AG04449 (cell line): ENCODE results near the gene NPFF.

Experiments used
- CTCF ChIA-PET: fragments of 350-600 bp; formaldehyde crosslinking; extraction: SDS; loops from one replicate; lab custom pipeline; 2021; ENCODE audit warnings: antibody characterized with exemption; lab: Yijun Ruan, JAX
- POLR2A ChIA-PET: fragments of 400-600, 350-600 bp; formaldehyde crosslinking; extraction: SDS; loops from one replicate; lab custom pipeline; 2020; ENCODE audit warnings: antibody characterized with exemption, inconsistent platforms; lab: Yijun Ruan, JAX
- DNase-seq: peaks from one replicate; pipeline ENCODE4 v3.0.0-alpha.2; 2010; ENCODE audit warnings: low read depth, low spot score
- H3K4me3 ChIP-seq: 2 replicates; pipeline ENCODE4 v1.5.1; 2011; ENCODE audit warnings: low read depth, mild to moderate bottlenecking, control low read depth, low read length
- TF ChIP-seq, protein P1 (sequence below): IDR thresholded peaks from one replicate; pipeline ENCODE4 v1.5.1; 2011; ENCODE audit warnings: mild to moderate bottlenecking, moderate library complexity, low read length, control low read depth, inconsistent platforms; ENCODE audit not compliant: insufficient read depth; ENCODE audit errors: missing control alignments

Gene NPFF

DNA sequence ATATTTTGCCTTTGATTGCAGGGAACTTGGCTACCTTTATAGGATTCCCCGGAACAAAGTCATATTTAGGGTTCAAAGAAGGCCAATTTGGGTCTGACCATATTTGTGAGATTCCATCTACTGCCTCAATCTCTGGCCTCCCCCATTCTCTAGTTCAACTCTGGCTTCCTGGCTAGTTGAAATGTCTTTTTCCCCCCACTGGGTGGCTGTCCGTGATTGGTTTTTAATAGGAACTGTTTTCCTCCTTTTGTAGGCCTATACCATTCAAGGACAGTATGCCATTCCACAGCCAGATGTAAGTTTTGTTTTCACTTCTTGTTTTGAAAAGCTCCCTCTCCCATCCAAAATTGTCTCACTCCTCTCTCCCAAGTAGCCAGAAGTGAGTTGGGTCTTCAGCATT, 41.6 kb downstream of the NPFF start:
- ChIA-PET CTCF (interaction anchor here (0.8 to 3.2 kb wide), 5 partner anchors 10 to 113 kb away, joined by 3 to 19 read pairs (median 4); no protein-coding TSS in a partner anchor), POLR2A (no interaction called here)
- TF ChIP-seq, protein P1, sequence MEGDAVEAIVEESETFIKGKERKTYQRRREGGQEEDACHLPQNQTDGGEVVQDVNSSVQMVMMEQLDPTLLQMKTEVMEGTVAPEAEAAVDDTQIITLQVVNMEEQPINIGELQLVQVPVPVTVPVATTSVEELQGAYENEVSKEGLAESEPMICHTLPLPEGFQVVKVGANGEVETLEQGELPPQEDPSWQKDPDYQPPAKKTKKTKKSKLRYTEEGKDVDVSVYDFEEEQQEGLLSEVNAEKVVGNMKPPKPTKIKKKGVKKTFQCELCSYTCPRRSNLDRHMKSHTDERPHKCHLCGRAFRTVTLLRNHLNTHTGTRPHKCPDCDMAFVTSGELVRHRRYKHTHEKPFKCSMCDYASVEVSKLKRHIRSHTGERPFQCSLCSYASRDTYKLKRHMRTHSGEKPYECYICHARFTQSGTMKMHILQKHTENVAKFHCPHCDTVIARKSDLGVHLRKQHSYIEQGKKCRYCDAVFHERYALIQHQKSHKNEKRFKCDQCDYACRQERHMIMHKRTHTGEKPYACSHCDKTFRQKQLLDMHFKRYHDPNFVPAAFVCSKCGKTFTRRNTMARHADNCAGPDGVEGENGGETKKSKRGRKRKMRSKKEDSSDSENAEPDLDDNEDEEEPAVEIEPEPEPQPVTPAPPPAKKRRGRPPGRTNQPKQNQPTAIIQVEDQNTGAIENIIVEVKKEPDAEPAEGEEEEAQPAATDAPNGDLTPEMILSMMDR, result no peak
- no peak overlapping the region for H3K4me3 ChIP-seq
- no peak for DNase-seq

DNA sequence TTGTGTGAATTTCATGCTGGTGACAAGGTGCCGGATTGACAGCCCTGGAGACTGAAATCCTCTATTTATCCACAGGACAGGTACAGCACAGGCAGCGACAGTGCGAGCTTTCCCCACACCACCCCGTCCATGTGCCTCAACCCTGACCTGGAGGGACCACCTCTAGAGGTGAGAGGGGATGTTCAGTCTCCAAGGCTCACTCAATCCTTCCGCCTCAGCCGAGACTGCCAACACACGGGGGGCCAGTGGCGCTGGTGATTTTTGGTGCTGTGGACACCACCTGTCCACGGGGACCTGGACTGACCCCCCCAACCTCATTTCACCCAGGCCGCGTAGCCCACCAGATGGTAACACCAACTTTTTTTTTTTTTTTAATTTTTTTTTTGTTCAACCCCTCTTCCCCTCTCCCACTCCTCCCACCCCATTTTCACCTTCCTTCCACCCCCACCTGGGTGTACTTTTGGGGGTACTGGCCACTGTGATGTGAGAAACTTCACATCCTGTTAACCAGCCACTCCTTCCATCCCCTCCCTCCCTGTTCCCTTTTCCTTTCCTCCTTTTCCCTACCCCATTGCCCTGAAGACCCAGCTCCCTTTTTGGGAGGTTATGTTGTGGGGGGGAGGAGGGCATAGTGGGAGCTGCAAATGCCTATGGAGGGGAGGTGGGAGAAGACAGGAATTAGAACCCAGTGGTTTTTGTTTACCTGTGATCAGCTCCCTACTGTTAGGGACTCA, 42.4 kb downstream of the NPFF start:
- CTCF ChIA-PET, result interaction anchor here (0.9 to 3.2 kb wide), 8 partner anchors 10 to 112 kb away, joined by 3 to 19 read pairs (median 5); no protein-coding TSS in a partner anchor

DNA sequence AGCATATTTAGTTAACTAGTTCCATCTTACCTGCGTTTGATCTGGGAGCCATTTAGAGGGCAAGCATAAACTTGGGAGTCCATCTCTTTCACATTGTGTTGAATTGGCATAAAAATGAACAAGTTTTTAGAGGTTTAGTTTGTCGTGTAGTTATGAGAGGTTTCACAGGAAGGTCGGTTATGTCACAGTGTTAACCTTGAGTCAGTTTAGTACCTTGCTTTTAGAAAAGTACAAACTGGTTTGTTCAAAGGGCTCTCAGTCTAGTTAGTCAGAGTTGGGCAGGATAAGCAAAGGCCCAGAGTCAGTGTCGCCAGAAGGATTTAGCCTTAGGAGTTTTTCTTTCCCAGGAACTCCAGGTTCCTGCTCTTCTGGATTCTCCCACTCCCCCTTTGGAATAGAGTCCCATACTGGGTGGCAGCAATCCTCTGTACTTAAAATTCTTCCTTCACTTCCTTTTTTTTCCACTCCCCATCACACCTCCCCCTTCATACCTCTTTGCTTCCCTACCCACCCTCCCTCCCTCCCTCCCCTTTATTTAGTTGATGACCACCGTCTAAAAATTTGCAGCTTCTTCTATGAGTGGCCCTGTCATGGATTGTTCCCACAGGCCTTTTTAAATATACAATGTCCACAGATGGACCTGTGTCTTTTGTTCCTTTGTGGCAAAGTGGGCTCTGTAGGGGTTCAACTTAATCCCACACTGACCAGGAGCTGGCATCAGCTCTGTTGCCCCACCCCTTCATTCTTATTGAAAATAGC, 43.3 kb downstream of the NPFF start:
- CTCF ChIA-PET, result interaction anchor here (0.7 to 3.2 kb wide), 6 partner anchors 9 to 111 kb away, joined by 3 to 19 read pairs (median 5); no protein-coding TSS in a partner anchor
- no peak for DNase-seq
- H3K4me3 ChIP-seq, result no peak overlapping the region
- POLR2A ChIA-PET, result interaction anchor here (1.3 kb wide), 2 partner anchors 10 to 18 kb away, joined by 4 read pairs; no protein-coding TSS in a partner anchor
- TF ChIP-seq, protein P1, result no peak

More for the DNA sequence above, 42.4 kb downstream of the NPFF start:
- POLR2A ChIA-PET, result interaction anchor here (1.3 kb wide), 2 partner anchors 11 to 17 kb away, joined by 4 read pairs; no protein-coding TSS in a partner anchor
- DNase-seq, result no peak
- H3K4me3 ChIP-seq, result no peak overlapping the region
- TF ChIP-seq, protein P1, result no peak

DNA sequence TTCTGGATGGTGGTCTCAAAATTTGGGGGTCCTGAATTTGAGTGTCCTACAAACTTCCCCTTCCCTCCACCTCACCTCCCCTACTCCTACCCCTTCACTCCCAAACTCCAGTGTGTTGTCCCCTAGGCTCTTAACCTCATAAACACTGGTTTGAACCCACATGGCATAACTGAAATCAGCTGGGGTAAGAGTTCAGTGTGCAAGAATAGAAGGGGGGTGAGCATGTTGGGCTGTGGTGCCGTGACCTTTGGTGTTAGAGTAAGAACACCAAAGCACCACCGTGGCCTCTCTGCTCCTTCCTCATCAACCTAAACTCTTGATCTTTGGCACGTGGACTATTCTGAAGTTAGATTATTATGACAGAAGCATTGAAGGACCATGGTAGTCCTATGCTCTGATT, 44.3 kb downstream of the NPFF start:
- TF ChIP-seq, protein P1, result no peak
- no peak overlapping the region for H3K4me3 ChIP-seq
- DNase-seq, result no peak
- CTCF ChIA-PET, result interaction anchor here (1.2 to 1.5 kb wide), 2 partner anchors 12 to 14 kb away, joined by 3 to 4 read pairs; no protein-coding TSS in a partner anchor
- POLR2A ChIA-PET, result no interaction called here

DNA sequence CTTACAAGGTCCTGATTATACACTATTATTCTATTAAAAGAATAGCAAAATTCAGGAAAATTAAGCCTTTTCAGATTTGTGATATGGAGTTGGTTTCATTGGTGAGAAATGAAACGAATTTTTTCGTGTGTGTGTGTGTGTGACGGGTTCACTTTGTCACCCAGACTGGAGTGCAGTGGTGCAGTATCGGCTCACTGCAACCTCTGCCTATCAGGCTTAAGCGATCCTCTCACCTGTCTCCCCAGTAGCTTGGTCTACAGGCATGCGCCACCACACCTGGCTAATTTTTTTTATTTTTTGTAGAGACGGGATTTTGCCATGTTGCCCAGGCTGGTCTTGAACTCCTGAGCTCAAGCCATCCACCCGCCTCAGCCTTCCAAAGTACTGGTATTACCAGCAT, 45.7 kb downstream of the NPFF start:
- TF ChIP-seq, protein P1, result no peak
- CTCF ChIA-PET, result interaction anchor here (1.3 kb wide), 1 partner anchor 34 kb away, joined by 3 read pairs; no protein-coding TSS in a partner anchor
- DNase-seq, result no peak
- POLR2A ChIA-PET, result interaction anchor here (0.7 kb wide), 1 partner anchor 14 kb away, joined by 4 read pairs; no protein-coding TSS in a partner anchor
- no peak overlapping the region for H3K4me3 ChIP-seq

DNA sequence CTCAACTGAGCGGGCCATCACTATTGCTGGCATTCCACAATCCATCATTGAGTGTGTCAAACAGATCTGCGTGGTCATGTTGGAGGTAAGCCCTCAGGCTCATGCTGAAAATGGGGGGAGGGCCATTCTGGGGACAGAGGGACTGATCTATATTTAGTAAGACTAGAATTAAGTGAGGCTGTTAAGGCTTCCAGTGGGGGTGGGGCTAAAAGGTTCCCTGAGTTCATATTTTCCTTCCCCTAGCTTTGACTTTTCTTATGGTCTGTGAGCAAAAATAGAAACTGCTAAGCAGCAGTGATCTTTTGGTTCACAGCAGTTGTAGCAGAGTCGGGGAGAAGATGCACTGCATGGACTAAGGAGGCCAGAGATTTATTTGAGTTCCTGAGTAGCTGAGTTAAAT, 46.2 kb downstream of the NPFF start:
- H3K4me3 ChIP-seq, result no peak overlapping the region
- POLR2A ChIA-PET, result no interaction called here
- TF ChIP-seq, protein P1, result no peak
- DNase-seq, result no peak
- CTCF ChIA-PET, result interaction anchor here (1.6 kb wide), 1 partner anchor 10 kb away, joined by 4 read pairs; no protein-coding TSS in a partner anchor
